ENCODE measurements around the gene CPNE5.

DNA sequence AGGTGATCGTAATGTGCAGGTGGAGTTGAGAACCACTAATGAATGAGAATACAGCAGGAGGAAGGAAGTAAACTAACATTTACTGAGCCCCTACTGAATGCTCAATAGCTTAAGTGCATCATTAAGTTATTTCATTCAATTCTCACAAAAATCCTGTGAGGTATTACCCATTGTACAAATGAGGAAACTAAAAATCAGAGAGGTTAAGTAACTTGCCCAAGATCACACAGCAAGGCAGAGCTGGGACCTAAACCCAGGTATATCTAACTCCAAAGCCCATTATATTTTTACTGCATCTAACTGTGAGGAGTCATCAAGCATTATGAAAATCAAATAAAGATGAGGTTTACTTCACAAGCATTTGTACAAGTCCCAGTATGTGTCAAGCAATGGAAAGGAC is 35.3 kb downstream of the CPNE5 start:
- no peak for TF ChIP-seq POLR2AphosphoS5 (IDR thresholded peaks at IDR 0.05; ENCODE audit: insufficient read depth in 1 of 2, low read depth in 1 of 2)
- TF ChIP-seq, protein P1, sequence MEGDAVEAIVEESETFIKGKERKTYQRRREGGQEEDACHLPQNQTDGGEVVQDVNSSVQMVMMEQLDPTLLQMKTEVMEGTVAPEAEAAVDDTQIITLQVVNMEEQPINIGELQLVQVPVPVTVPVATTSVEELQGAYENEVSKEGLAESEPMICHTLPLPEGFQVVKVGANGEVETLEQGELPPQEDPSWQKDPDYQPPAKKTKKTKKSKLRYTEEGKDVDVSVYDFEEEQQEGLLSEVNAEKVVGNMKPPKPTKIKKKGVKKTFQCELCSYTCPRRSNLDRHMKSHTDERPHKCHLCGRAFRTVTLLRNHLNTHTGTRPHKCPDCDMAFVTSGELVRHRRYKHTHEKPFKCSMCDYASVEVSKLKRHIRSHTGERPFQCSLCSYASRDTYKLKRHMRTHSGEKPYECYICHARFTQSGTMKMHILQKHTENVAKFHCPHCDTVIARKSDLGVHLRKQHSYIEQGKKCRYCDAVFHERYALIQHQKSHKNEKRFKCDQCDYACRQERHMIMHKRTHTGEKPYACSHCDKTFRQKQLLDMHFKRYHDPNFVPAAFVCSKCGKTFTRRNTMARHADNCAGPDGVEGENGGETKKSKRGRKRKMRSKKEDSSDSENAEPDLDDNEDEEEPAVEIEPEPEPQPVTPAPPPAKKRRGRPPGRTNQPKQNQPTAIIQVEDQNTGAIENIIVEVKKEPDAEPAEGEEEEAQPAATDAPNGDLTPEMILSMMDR (IDR thresholded peaks at IDR 0.05) = no peak

Data from vagina (tissue), 2 donors.